ENCODE data around the gene CDCA7.

CDCA7 gene

DNA sequence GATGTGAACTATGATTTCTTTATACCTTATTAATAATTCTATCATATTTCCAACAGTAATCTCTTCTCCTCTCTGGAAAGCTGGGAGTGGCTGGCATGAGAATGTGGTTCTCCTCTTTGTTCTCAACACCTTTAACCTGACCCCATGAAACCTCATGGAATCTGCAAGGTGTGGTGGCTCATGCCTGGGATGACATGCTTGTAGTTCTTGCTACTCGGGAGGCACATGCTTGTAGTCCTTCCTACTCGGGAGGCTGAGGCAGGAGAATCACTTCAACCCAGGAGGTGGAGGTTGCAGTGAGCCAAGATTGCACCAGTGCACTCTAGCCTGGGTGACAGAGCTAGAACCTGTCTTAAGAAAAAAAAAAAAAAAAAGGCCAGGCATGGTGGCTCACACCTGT lies 10.8 kb upstream of the CDCA7 start:
- Histone ChIP-seq H3K27me3 (ENCODE audit: control insufficient read depth in 5 of 5, insufficient read depth in 4 of 5, low read length in 5 of 5) (no peaks in the 10 kb centered on the region), H3K9ac (ENCODE audit: low read length in 5 of 5) (no peak overlapping the region), H3K27ac (ENCODE audit: low read depth, low read length) (no peak overlapping the region), H3K36me3 (ENCODE audit: control insufficient read depth in 5 of 5, insufficient read depth in 5 of 5, low read length in 5 of 5) (no peaks in the 10 kb centered on the region), H3K9me3 (ENCODE audit: control insufficient read depth in 5 of 5, low read length in 5 of 5) (peaks cover 0 to 22% (median 8%) of the 10 kb centered on the region in 5 donors), H3K4me3 (ENCODE audit: low read depth in 1 of 5, low read length in 5 of 5) (no peak overlapping the region), H3K4me1 (ENCODE audit: control insufficient read depth in 5 of 5, insufficient read depth in 5 of 5, low read length in 5 of 5) (no peaks in the 10 kb centered on the region)

DNA sequence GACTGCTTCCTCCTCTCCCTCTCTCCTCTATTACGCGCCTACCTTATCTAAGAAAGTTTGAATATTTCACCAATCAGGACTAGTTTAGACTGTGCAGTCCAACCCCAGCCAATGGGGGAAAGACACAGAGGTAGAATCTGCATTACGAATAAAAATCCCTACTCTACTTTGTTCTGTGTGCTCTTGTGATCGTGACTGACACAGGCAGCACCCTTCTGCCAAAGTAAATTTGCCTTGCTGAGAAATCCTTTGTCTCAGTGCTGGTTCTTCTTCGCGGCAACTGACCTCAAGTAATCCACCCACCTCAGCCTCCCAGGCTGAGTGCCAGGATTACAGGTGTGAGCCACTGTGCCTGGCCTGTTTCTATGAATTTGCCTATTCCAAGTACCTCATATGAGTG lies 8.6 kb upstream of the CDCA7 start:
- no peaks in the 10 kb centered on the region for H3K4me1 ChIP-seq (ENCODE audit: control insufficient read depth in 5 of 5, insufficient read depth in 5 of 5, low read length in 5 of 5)
- H3K4me3 ChIP-seq (ENCODE audit: low read depth in 1 of 5, low read length in 5 of 5), result no peak overlapping the region
- peaks cover 0 to 22% (median 8%) of the 10 kb centered on the region in 5 donors for H3K9me3 ChIP-seq (ENCODE audit: control insufficient read depth in 5 of 5, low read length in 5 of 5)
- H3K36me3 ChIP-seq (ENCODE audit: control insufficient read depth in 5 of 5, insufficient read depth in 5 of 5, low read length in 5 of 5), result no peaks in the 10 kb centered on the region
- H3K9ac ChIP-seq (ENCODE audit: low read length in 5 of 5), result no peak overlapping the region
- H3K27ac ChIP-seq (ENCODE audit: low read depth, low read length), result no peak overlapping the region
- peaks cover 0 to 5% (median 2%) of the 10 kb centered on the region in 5 donors for H3K27me3 ChIP-seq (ENCODE audit: control insufficient read depth in 5 of 5, insufficient read depth in 4 of 5, low read length in 5 of 5)

DNA sequence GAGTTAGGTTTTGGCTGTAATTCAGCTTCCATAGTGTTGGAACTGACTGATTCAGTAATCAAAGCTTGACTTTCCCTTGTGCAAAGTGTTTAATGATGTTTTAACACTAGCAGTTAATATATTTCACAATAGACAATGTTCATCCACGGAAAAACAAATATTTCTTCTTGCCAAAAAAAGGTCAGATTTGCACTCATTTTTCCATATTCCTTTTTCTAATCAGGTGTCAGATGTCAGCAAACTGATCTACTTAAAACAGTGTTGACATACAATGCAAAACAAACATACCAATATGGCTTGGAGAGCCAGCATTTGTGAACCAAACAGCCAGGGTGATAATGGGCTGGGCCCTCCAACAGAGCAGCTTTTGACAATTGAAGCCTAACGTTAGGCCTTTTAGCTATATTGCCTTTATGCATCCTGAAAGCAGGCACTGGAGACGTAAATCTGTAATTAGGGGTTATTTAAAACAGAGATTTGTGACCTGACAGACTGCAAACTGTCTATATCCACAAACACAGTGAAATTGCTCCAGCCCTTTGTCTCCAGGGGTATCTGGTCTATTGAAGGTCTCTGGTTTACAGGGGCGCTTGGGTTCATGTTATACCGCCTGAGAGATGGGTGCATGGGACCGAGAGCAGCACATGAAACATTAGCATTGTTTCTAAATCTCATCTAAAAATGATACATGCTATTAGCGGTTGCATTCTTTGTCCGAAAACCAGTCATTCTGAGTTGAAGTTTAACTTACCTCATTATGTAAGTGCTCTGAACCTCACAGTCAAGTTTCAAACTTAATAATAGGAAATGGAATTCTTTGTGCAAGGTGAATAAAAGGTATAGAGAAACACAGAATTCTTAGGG lies 7.1 kb upstream of the CDCA7 start:
- H3K4me1 ChIP-seq (ENCODE audit: control insufficient read depth in 5 of 5, insufficient read depth in 5 of 5, low read length in 5 of 5), result no peaks in the 10 kb centered on the region
- no peaks in the 10 kb centered on the region for H3K36me3 ChIP-seq (ENCODE audit: control insufficient read depth in 5 of 5, insufficient read depth in 5 of 5, low read length in 5 of 5)
- H3K9me3 ChIP-seq (ENCODE audit: control insufficient read depth in 5 of 5, low read length in 5 of 5), result peaks cover 0 to 22% (median 8%) of the 10 kb centered on the region in 5 donors
- H3K4me3 ChIP-seq (ENCODE audit: low read depth in 1 of 5, low read length in 5 of 5), result no peak overlapping the region
- no peak overlapping the region for H3K9ac ChIP-seq (ENCODE audit: low read length in 5 of 5)
- no peak overlapping the region for H3K27ac ChIP-seq (ENCODE audit: low read depth, low read length)
- peaks cover 3 to 16% (median 7%) of the 10 kb centered on the region in 5 donors for H3K27me3 ChIP-seq (ENCODE audit: control insufficient read depth in 5 of 5, insufficient read depth in 4 of 5, low read length in 5 of 5)

GRCh38 chr2:173349287-173349686 lies 5.4 kb upstream of the CDCA7 start:
- Histone ChIP-seq H3K4me1 (ENCODE audit: control insufficient read depth in 5 of 5, insufficient read depth in 5 of 5, low read length in 5 of 5) (peaks cover 0 to 8% (median 6%) of the 10 kb centered on the region in 5 donors), H3K27ac (ENCODE audit: low read depth, low read length) (no peak overlapping the region), H3K4me3 (ENCODE audit: low read depth in 1 of 5, low read length in 5 of 5) (no peak overlapping the region), H3K27me3 (ENCODE audit: control insufficient read depth in 5 of 5, insufficient read depth in 4 of 5, low read length in 5 of 5) (peaks cover 10 to 31% (median 12%) of the 10 kb centered on the region in 5 donors), H3K36me3 (ENCODE audit: control insufficient read depth in 5 of 5, insufficient read depth in 5 of 5, low read length in 5 of 5) (no peaks in the 10 kb centered on the region), H3K9me3 (ENCODE audit: control insufficient read depth in 5 of 5, low read length in 5 of 5) (peaks cover 0 to 22% (median 8%) of the 10 kb centered on the region in 5 donors), H3K9ac (ENCODE audit: low read length in 5 of 5) (no peak overlapping the region)

DNA sequence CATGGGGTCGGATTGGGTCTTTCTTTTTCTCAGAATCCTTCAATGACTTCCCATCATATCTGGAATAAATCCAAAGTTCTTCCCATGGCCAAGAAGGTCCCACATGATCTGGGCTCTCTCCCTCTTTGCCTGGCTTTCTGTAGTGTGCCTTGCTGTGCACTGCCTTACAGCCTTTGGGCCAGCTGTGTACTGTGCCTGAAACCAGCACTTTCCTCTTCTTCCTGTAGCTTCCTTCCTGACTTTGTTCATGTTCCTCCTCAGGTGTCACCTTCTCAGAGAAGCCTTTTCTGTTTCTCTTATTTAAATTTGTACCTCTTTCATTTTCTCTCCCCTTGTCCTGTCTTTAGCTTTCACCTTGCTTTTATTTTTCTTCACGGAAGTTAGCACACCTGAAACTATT lies 4.3 kb upstream of the CDCA7 start:
- H3K9me3 ChIP-seq (ENCODE audit: control insufficient read depth in 5 of 5, low read length in 5 of 5), result peaks cover 0 to 21% (median 8%) of the 10 kb centered on the region in 5 donors
- peaks cover 0 to 19% (median 17%) of the 10 kb centered on the region in 5 donors for H3K4me1 ChIP-seq (ENCODE audit: control insufficient read depth in 5 of 5, insufficient read depth in 5 of 5, low read length in 5 of 5)
- H3K27me3 ChIP-seq (ENCODE audit: control insufficient read depth in 5 of 5, insufficient read depth in 4 of 5, low read length in 5 of 5), result peaks cover 10 to 34% (median 17%) of the 10 kb centered on the region in 5 donors
- no peak overlapping the region for H3K27ac ChIP-seq (ENCODE audit: low read depth, low read length)
- H3K4me3 ChIP-seq (ENCODE audit: low read depth in 1 of 5, low read length in 5 of 5), result no peak overlapping the region
- H3K9ac ChIP-seq (ENCODE audit: low read length in 5 of 5), result no peak overlapping the region
- H3K36me3 ChIP-seq (ENCODE audit: control insufficient read depth in 5 of 5, insufficient read depth in 5 of 5, low read length in 5 of 5), result no peaks in the 10 kb centered on the region

DNA sequence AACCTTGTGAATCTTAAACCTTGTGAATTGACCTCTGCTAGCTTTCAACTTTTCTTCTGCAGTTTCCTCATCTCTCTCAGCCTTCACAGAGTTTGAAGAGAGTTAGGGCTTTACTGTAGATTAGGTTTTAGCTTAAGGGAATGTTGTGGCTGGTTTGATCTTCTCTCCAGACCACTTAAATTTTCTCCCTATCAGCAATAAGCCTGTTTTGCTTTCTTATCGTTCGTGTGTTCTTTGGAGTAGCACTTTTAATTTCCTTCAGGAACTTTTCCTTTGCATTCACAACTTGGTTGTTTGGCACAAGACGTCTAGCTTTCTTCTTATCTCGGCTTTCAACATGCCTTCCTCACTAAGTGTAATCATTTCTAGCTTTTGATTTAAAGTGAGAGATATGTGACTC lies 2.8 kb upstream of the CDCA7 start:
- Histone ChIP-seq H3K9ac (ENCODE audit: low read length in 5 of 5) (no peak overlapping the region), H3K4me3 (ENCODE audit: low read depth in 1 of 5, low read length in 5 of 5) (no peak overlapping the region), H3K27me3 (ENCODE audit: control insufficient read depth in 5 of 5, insufficient read depth in 4 of 5, low read length in 5 of 5) (peaks cover 13 to 42% (median 24%) of the 10 kb centered on the region in 5 donors), H3K9me3 (ENCODE audit: control insufficient read depth in 5 of 5, low read length in 5 of 5) (peaks cover 0 to 6% (median 0%) of the 10 kb centered on the region in 5 donors), H3K36me3 (ENCODE audit: control insufficient read depth in 5 of 5, insufficient read depth in 5 of 5, low read length in 5 of 5) (no peaks in the 10 kb centered on the region), H3K4me1 (ENCODE audit: control insufficient read depth in 5 of 5, insufficient read depth in 5 of 5, low read length in 5 of 5) (peaks cover 0 to 22% (median 20%) of the 10 kb centered on the region in 5 donors), H3K27ac (ENCODE audit: low read depth, low read length) (no peak overlapping the region)

DNA sequence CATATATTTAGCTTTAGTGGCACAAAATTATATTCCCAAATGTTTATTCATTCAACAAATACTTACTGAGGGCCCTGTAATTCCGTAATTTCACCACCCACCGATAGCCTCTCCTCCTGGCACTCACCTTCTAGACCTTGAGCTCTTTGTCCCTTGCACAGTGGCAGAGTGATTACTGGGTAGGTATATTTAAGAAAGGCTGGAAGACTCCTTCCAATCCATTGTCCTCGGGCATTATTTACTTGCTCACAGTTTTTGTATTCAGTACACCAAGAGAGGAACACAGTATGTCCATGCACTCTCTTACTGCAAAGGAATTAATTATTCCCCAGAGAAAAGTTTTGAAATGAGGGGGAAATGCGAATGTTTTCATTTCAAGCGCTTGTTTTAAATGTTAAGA lies 1.1 kb upstream of the CDCA7 start:
- H3K27ac ChIP-seq (ENCODE audit: low read depth, low read length), result no peak overlapping the region
- H3K4me1 ChIP-seq (ENCODE audit: control insufficient read depth in 5 of 5, insufficient read depth in 5 of 5, low read length in 5 of 5), result peaks cover 0 to 22% (median 20%) of the 10 kb centered on the region in 5 donors
- peaks cover 13 to 42% (median 24%) of the 10 kb centered on the region in 5 donors for H3K27me3 ChIP-seq (ENCODE audit: control insufficient read depth in 5 of 5, insufficient read depth in 4 of 5, low read length in 5 of 5)
- no peaks in the 10 kb centered on the region for H3K36me3 ChIP-seq (ENCODE audit: control insufficient read depth in 5 of 5, insufficient read depth in 5 of 5, low read length in 5 of 5)
- no peak overlapping the region for H3K4me3 ChIP-seq (ENCODE audit: low read depth in 1 of 5, low read length in 5 of 5)
- no peak overlapping the region for H3K9ac ChIP-seq (ENCODE audit: low read length in 5 of 5)
- no peaks in the 10 kb centered on the region for H3K9me3 ChIP-seq (ENCODE audit: control insufficient read depth in 5 of 5, low read length in 5 of 5)

DNA sequence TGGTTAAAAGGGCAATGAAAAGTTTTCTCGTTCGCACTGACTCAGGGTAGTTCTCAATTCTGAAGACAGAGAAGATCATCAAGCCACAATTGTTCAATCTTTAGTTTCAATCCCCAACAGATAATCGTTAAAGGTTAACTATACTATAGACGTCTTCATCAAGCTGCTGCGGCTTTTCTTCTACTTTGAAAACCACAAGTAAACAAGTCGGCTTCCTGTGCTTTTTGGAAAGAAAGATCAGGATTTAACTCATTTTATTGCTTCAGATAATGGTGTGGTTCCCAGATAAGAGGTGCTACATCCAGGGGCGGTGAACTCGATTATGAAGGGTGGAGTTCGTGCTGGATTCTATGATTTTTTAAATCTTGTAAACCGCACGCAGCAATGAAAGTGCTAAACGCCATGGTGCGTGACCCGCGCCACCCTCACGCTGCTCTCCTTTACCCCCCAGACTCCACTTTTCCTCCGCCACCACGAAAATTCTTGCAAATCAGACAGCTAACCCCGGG lies 545 bp upstream of the CDCA7 start:
- peak overlapping the region in 3 of 5 donors; percentile 7 to 53 (median 46) for H3K9ac ChIP-seq (ENCODE audit: low read length in 5 of 5)
- H3K27ac ChIP-seq (ENCODE audit: low read depth, low read length), result no peak overlapping the region
- H3K36me3 ChIP-seq (ENCODE audit: control insufficient read depth in 5 of 5, insufficient read depth in 5 of 5, low read length in 5 of 5), result no peaks in the 10 kb centered on the region
- peaks cover 0 to 22% (median 20%) of the 10 kb centered on the region in 5 donors for H3K4me1 ChIP-seq (ENCODE audit: control insufficient read depth in 5 of 5, insufficient read depth in 5 of 5, low read length in 5 of 5)
- H3K4me3 ChIP-seq (ENCODE audit: low read depth in 1 of 5, low read length in 5 of 5), result peak overlapping the region; percentile 69 to 77 (median 71)
- H3K27me3 ChIP-seq (ENCODE audit: control insufficient read depth in 5 of 5, insufficient read depth in 4 of 5, low read length in 5 of 5), result peaks cover 13 to 42% (median 24%) of the 10 kb centered on the region in 5 donors
- H3K9me3 ChIP-seq (ENCODE audit: control insufficient read depth in 5 of 5, low read length in 5 of 5), result no peaks in the 10 kb centered on the region

DNA sequence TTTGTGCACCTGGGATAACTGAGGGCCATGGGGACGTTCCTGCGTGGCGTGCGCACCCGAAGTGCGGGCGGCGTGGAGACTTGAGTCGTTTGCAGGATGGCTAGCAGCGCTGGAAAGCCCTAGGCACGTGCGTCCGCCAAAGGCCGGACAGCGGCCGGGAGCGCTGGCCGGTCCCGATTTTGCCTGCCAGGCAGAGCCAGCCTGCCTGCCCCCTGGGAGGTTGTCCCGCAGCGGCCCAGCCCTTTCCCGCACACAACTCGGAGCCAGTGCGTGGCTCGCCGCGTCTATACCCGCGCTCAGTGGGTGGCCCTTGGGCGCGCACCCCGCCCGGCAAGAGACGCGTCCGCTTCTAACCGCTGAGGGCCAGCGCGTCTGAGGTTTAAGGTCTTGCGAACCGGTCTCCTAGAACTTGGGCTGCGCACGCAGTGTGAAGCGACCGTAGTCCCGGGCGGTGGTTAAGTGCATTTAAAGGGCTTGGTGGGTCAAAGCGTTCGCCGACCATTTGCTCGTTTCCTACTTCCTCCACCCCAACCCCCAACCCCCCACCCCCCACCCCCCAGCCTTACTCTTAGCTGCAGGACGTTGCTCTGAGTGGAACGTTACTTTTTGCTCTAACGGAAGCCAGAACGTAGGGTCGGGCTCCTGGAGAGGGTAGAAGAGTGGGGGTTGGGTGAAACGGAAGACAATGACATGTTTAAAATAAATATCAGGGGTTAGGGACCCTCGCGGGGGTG lies 627 bp downstream of the CDCA7 start:
- peaks cover 13 to 40% (median 24%) of the 10 kb centered on the region in 5 donors for H3K27me3 ChIP-seq (ENCODE audit: control insufficient read depth in 5 of 5, insufficient read depth in 4 of 5, low read length in 5 of 5)
- H3K36me3 ChIP-seq (ENCODE audit: control insufficient read depth in 5 of 5, insufficient read depth in 5 of 5, low read length in 5 of 5), result no peaks in the 10 kb centered on the region
- H3K27ac ChIP-seq (ENCODE audit: low read depth, low read length), result no peak overlapping the region
- peak overlapping the region in 4 of 5 donors; percentile 69 to 77 (median 70) for H3K4me3 ChIP-seq (ENCODE audit: low read depth in 1 of 5, low read length in 5 of 5)
- peak overlapping the region in 2 of 5 donors; percentile 30 to 32 for H3K9ac ChIP-seq (ENCODE audit: low read length in 5 of 5)
- peaks cover 0 to 22% (median 20%) of the 10 kb centered on the region in 5 donors for H3K4me1 ChIP-seq (ENCODE audit: control insufficient read depth in 5 of 5, insufficient read depth in 5 of 5, low read length in 5 of 5)
- H3K9me3 ChIP-seq (ENCODE audit: control insufficient read depth in 5 of 5, low read length in 5 of 5), result no peaks in the 10 kb centered on the region
